K562 (cell line): ENCODE data around the gene TSPAN14. TPM values are rescaled to one million over a fixed set of nuclear protein-coding genes. Genes with fewer than 3 reads are reported as not detected.
A peak's percentile ranks its signal among the peaks of the same experiment; 100 is the strongest.

Experiments
- ARHGAP35 ChIP-seq: fragments of 450-650 bp; IDR thresholded peaks from 2 replicates; pipeline ENCODE4 v1.6.1; 2018; ENCODE audit not compliant: partially characterized antibody
- ATF1 ChIP-seq, 2 experiments: fragments of 450-650 bp in 1 of 2; IDR thresholded peaks; 2 replicates each; pipeline ENCODE4 v1.6.1; 2016; ENCODE audit warnings: missing compliant biosample characterization in 1 of 2, missing genetic modification characterization in 1 of 2
- BRCA1 ChIP-seq, 2 experiments: fragments of 450-650 bp in 1 of 2; sonication (generic) in 1 of 2; formaldehyde crosslinking in 1 of 2; IDR thresholded peaks; 2 replicates each; pipeline versions ENCODE4 v1.5.0 to v1.6.1; 2017 to 2020; ENCODE audit warnings: mild to moderate bottlenecking in 1 of 2, missing genetic modification reagents in 1 of 2
- HOMEZ ChIP-seq: fragments of 250-450 bp; sonication (Bioruptor Pico); IDR thresholded peaks from 2 replicates; pipeline ENCODE4 v1.4.0; 2020; ENCODE audit warnings: mild to moderate bottlenecking, moderate library complexity
- MBD1 ChIP-seq: fragments of 250-450 bp; sonication (Bioruptor Pico); IDR thresholded peaks from 2 replicates; pipeline ENCODE4 v1.8.0; 2022; ENCODE audit warnings: inconsistent platforms
- MLX ChIP-seq, 2 experiments: fragments of 450-650 bp in 1 of 2; sonication (generic) in 1 of 2; formaldehyde crosslinking; conservative IDR thresholded peaks; 2 replicates each; pipeline versions ENCODE4 v1.4.0 to v1.8.1; 2020 to 2022; ENCODE audit warnings: mild to moderate bottlenecking in 1 of 2, missing genetic modification reagents in 1 of 2
- MNT ChIP-seq, 2 experiments: fragments of 450-650 bp; conservative IDR thresholded peaks; 2 replicates each; pipeline ENCODE4 v1.6.1; 2017; ENCODE audit warnings: mild to moderate bottlenecking in 2 of 2, moderate library complexity in 2 of 2
- MXD1 ChIP-seq: fragments of 250-450 bp; sonication (Bioruptor Pico); IDR thresholded peaks from 2 replicates; pipeline ENCODE4 v1.8.0; 2021; ENCODE audit warnings: borderline replicate concordance, mild to moderate bottlenecking, moderate library complexity; ENCODE audit not compliant: poor library complexity, severe bottlenecking
- NR2C2 ChIP-seq, 2 experiments: fragments of 200-800 bp in 1 of 2; sonication (Bioruptor generic) in 1 of 2; sonication (generic) in 1 of 2; formaldehyde crosslinking in 1 of 2; IDR thresholded peaks; 2 replicates each; pipeline versions ENCODE4 v1.6.1 to v1.8.0; 2016 to 2022; ENCODE audit warnings: mild to moderate bottlenecking in 1 of 2, missing compliant biosample characterization in 1 of 2, missing genetic modification characterization in 1 of 2, missing genetic modification reagents in 1 of 2
- RFX7 ChIP-seq: fragments of 250-450 bp; sonication (Bioruptor Pico); IDR thresholded peaks from 2 replicates; pipeline ENCODE4 v1.5.1; 2021; ENCODE audit warnings: mild to moderate bottlenecking
- RHOXF2B ChIP-seq: fragments of 250-450 bp; sonication (Bioruptor Pico); conservative IDR thresholded peaks from 2 replicates; pipeline ENCODE4 v1.5.1; 2021
- SMAD2 ChIP-seq: fragments of 150-350 bp; IDR thresholded peaks from 2 replicates; pipeline ENCODE4 v1.6.1; 2014; ENCODE audit warnings: low read depth, mild to moderate bottlenecking, low read length
- THAP7 ChIP-seq: fragments of 250-450 bp; sonication (Bioruptor Pico); IDR thresholded peaks from 2 replicates; pipeline ENCODE4 v1.5.0; 2021
- ZNF395 ChIP-seq: fragments of 200-800 bp; sonication (Bioruptor generic); IDR thresholded peaks from 2 replicates; pipeline ENCODE4 v1.6.1; 2017; ENCODE audit warnings: missing genetic modification characterization, missing compliant biosample characterization
- ZNF696 ChIP-seq: fragments of 250-450 bp; sonication (Bioruptor Pico); conservative IDR thresholded peaks from 2 replicates; pipeline ENCODE4 v1.4.0; 2020; ENCODE audit warnings: mild to moderate bottlenecking, moderate library complexity
- ZNF79 ChIP-seq: fragments of 250-450 bp; sonication (Bioruptor Pico); IDR thresholded peaks from 2 replicates; pipeline ENCODE4 v1.4.0; 2020; ENCODE audit warnings: low read depth, mild to moderate bottlenecking, moderate library complexity
- polyA plus RNA-seq, 8 experiments: library from polyadenylated mRNA; depleted of rRNA in 4 of 8; stranded (reverse) in 5 of 8; unstranded in 3 of 8; fragments of >200 nt; fragmentation: Nextera tagmentation in 2 of 8; fragmentation: Illumina TruSeq in 1 of 8; extraction: Ambion mirVana in 2 of 8; extraction: Trizol in 1 of 8; gene quantifications; 2 replicates each; pipeline versions ENCODE4 v1.2.1 to v1.2.3, GENCODE V29; 2011 to 2014; ENCODE audit warnings: inconsistent platforms in 1 of 8, missing spikeins in 1 of 8
- total RNA-seq, 7 experiments: library from RNA; depleted of rRNA in 6 of 7; stranded (reverse); fragments of >200 nt in 6 of 7; fragmentation: Illumina TruSeq in 2 of 7; extraction: Trizol in 2 of 7; gene quantifications; 2 replicates each; pipeline versions ENCODE4 v1.2.1 to v1.2.3, GENCODE V29; 2011 to 2021; ENCODE audit warnings: low replicate concordance in 1 of 7

The TSPAN14 gene
- total and polyA plus RNA-seq, 9 of the 15 experiments (the other 6 are each of a cell fraction or from before 2014, with no cell fraction given) = 5.8 to 92.9 (median 23.3) TPM

GRCh38 chr10:80453842-80454512, at the start of gene TSPAN14 (continued):
- TF ChIP-seq ZNF79 = no peak
- no peak for TF ChIP-seq SMAD2
- no peak for TF ChIP-seq ARHGAP35
- TF ChIP-seq ATF1 (CRISPR knock-in tag; IDR thresholded peaks at IDR 0.05) = no peak
- no peak for TF ChIP-seq ATF1 (tag; IDR thresholded peaks at IDR 0.05)
- TF ChIP-seq HOMEZ (CRISPR knock-in tag) = no peak
- TF ChIP-seq RFX7 (CRISPR knock-in tag) = no peak
- no peak for TF ChIP-seq MXD1 (CRISPR knock-in tag)
- no peak for TF ChIP-seq BRCA1 (IDR thresholded peaks at IDR 0.05)
- TF ChIP-seq BRCA1 (CRISPR knock-in tag; IDR thresholded peaks at IDR 0.05) = no peak
- TF ChIP-seq ZNF696 (CRISPR knock-in tag) = no peak
- no peak for TF ChIP-seq THAP7 (CRISPR knock-in tag)
- no peak for TF ChIP-seq MBD1 (CRISPR knock-in tag)
- TF ChIP-seq RHOXF2B = no peak
- peak; percentile 57; the same call in 1 of the 2 replicates for TF ChIP-seq ZNF395
- TF ChIP-seq NR2C2 (CRISPR knock-in tag; IDR thresholded peaks at IDR 0.05) = no peak
- TF ChIP-seq NR2C2 (tag; IDR thresholded peaks at IDR 0.05) = no peak
- TF ChIP-seq MNT (conservative IDR thresholded peaks at IDR 0.05) = no peak
- TF ChIP-seq MLX (CRISPR knock-in tag; conservative IDR thresholded peaks at IDR 0.05) = no peak
